NCI-H82 treated with DMSO at 0.1 percent for 48 hours (cell line): ENCODE results near the gene BLNK.
"Not testable (repeated sequence)": the region's sequence is repeated elsewhere in the genome, so short reads cannot be mapped to it uniquely, and the experiment has no call there.

Experiments used
- DNase-seq: peaks from one replicate; lab custom pipeline; 2025; ENCODE audit not compliant: unreplicated experiment; lab: John Stamatoyannopoulos, UW

Gene BLNK

DNA sequence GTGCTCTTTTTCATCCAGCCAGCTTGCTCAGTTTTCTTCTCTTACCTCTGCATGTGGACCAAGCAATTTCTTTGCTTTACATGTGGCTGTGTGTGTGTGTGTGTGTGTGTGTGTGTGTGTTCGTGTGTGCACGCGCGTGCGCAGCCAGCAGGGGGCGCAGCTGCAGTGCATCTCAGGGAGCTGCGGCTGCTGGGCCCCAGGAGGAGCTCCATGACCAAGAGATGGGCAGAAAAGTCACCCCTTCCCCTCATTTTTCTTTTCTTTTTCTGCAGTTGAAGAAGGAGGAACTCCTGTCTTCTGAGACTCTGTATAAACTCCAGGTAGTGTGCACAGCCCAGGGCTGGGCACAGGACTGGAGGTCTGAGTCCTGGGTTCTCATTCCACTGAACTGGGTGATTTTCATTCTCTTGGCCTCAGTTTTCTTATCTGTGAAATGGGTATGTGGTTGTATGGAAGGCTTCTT is 41.8 kb downstream of the BLNK start:
- DNase-seq, result no peak

DNA sequence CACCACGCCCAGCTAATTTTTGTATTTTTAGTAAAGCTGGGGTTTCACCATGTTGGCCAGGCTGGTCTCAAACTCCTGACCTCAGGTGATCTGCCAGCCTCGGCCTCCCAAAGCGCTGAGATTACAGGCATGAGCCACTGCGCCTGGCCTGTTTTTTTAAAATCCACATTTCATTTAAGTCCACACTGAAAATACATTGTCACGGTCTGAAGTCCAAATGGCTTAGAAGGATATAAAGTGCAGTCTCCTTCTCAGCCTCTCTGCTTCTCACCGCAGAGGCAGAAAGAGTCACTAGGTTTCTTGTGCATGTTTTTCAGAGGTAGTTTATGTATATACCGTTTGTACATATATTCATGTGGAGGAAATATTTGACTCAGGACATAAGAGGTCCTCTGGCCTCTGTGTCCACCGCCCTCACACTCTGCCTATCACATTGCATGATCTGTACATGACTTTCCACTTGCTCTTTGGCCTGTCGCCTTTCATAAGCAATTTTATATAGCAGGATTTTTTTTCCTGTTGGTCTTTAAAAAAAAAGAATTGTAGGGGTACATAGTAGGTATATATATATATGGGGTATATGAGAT is 42.9 kb downstream of the BLNK start:
- DNase-seq, result no peak

DNA sequence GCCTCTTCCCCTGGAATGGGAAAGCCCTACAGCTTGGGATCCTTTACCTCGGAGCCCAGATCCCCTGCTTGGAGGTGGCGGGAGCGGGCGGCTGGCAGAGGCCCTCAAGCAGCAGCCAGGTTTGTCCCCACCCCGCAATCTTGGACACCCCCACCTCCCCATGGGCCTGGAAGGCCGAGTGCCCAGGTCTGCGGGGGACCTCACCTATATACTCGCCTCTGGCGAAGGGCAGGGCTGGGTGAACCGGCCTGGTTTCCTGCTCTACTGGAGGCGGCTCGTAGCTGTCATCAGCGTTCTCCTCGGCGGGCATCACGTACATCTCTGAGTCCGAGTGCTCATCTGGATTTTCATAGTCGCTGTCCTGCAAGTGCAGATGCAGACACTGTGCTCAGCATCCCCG is 44.2 kb downstream of the BLNK start:
- no peak for DNase-seq

DNA sequence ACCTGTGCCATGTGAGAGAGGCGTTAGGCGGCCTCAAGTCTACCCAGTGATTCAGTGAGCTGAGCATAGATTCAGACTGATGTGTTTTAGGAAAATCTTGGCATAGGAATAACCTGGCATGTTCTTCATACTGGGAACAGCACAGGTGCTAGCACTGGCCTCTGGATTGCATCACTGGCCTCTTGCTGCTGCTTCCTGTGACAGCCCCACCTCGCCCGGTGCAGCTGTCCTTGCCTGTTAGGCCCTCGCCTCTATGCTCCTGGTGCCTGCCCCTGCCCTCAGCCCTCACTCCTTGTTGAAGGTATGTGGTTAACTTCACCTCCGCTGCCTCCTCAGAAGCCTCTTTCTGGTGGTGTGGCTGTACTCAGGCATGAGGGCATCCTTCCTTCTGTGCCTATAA is 46.2 kb downstream of the BLNK start:
- DNase-seq, result no peak

DNA sequence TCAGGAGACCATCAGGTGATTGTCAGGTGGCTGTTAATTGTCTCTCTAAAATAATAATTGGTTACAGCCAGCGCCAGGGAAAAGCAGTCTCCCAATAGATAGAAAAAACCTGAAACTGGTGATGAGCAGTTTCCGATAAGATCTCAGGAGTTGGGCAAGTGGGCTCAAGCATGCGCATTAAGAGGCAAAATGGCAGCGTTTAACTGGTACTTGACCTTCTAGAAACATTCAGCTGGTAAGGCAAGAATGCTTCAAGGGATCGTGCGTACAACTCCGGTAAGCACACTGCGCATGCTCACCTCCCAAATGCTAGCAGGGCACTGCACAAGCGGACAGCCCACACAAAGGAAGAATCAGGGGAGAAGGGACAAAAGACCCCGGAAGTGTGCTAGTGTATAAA is 48.5 kb downstream of the BLNK start:
- DNase-seq, result no peak

DNA sequence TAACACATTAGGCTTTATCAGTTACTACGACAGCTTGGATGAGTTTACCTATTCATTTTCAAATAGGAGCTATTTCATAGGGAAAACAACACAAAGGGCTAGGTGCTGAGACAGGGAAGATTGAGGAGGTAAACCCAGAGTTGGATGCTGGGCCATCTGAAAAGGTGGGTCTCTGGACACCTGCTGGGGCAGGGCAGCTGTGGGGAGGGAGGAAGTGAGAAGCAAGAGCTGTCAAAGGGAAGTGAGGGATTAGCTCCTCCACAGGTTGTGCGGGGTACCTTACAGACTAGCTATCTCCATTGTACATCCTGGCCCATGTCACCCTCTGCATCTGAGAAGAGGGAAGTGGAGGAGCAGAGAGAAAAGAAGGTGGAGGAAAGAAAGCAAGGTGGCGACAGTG is 48.9 kb downstream of the BLNK start:
- DNase-seq, result no peak

DNA sequence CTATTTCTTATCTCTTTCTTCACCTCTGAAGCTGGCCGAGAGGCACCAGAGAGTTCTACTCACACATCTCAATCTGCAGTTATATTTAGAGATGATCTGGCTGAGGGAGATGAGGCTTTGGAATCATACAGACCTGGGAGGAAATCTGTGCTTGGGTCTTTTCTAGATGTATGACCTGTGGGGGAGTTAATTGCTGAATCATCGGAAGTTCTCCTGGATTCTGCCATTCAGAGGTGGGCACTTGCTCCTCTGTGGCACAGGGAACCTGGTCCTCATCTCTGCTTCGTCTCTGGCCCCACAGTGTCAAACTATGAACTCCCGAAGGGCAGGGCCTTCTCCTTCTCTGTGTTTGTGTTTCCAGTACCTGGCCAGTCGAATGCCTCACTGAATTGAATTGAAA is 52.5 kb downstream of the BLNK start:
- DNase-seq, result no peak

DNA sequence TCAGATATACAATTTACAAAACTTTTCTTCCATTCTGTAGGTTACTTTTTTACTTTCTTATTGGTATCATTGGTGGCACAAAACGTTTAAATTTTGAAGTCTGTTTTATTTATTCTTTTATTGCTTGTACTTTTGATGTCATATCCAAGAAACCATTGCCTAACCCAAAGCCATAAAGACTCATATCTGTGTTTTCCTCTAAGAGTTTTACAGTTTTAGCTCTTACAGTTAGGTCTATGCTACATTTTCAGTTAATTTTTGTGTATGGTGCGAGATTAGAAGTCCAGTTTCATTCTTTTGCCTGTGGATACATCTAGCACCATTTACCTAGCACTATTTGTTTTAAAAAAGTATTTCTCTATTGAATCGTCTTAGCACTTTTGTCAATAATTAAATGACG is 53.7 kb downstream of the BLNK start:
- no peak for DNase-seq

DNA sequence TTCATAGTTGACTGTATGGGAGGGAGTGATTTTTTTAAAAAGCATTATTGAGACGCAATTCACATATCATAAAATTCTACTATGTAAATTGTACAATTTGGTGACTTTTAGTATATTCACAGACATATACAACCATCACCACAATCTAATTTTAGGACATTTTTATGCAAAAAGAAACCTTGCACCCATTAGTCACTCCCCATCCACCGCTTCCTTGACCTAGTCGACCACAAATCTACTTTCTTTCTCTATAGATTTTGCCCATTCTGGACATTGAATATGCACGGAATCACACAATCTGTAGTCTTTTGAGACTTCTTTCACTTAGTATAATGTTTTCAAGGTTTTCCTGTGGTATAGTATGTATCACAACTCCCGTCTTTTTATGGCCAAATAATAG is 54.6 kb downstream of the BLNK start:
- DNase-seq, result no peak

DNA sequence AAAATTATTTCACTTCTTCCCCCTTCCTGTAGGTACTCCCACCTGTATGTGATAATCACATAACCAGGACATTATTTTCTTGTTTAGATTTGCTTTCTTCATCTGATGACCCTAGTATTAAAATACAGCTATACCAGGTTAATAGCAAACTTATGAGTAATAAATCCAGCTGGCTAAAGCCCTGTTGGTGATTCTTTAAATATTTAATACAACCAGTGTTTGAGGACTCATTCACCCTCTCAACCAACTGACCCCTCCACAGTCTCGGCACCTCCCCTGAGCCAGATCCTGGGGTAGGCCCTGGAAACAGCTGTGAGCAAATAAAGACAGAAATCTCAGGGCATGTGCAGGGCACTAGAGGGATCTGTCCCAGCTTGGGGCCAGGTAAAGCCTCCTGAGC is 58.5 kb downstream of the BLNK start:
- no peak for DNase-seq

DNA sequence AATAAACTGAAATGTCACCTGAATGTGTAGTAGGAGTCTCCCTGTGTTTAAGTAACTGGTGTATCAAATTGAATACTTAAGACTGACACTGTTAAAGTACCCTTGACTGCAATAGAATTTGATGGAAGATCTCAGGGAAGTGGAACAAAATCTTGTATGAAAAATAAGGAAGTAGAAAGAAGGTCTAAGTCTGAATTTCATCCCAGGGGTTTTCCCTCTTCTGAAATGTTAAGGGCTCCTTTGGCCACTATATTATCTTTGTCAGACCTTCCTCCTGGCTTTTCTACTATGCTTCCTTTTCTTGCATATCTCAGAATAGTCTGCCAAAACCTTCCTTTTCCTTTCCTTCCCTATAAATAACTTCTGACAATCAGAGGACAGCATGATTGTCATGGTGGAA is 59.6 kb downstream of the BLNK start:
- no peak for DNase-seq

DNA sequence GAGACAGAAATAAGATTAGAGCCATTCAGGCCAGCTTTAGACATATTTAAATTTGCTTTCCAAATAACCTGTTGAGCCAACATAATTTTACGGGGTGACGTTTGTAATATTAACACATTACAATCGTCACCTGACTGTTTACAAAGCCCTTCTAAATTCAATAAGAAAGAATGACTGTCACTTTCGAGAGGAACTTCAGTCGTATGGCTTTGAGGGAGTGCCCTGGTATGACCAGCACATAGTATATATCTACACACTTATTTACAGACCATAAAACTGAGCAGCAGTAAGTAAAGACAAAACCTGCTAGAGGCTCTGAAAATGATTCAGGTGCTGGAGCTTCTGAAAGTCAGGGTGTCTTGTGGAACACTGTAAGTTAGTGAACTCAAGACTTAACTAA is 62.4 kb downstream of the BLNK start:
- no peak for DNase-seq

DNA sequence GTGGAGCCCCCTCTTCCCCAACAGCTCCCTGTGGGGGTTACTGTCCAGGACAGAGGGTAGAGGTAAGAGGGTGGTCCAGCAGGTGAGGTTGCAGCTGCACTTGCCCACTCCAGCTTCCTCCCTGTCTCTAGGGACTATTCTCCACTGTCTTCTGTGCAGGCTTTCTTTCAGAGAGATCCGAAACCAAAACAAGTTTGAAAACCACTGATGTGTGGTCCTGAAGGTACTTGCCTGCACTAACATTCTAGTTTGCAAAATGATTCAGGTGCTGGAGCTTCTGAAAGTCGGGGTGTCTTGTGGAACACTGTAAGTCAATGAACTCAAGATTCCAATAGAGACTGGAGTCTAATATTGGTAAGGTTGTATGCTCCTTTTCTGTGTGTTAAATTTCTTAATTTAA is 63.1 kb downstream of the BLNK start:
- DNase-seq, result no peak

DNA sequence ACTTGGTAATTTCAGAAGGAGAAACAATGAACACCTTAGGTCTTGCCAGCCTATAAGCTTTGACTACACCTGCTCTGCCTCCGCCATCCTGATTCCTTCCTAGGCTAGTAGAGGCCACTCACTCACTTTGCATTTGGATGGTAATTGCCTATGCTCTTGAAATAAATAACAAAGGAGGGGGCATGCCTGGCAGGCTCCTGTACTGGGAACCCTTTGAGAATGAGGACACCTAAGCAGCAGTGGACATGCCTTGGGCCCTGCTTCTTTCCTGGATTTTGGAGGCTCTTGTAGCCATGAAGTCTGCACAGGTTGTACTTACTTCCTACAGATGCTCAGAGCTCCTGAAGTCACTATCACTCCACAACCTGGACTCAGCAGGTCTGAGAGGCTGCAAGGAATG is 65.8 kb downstream of the BLNK start:
- no peak for DNase-seq

DNA sequence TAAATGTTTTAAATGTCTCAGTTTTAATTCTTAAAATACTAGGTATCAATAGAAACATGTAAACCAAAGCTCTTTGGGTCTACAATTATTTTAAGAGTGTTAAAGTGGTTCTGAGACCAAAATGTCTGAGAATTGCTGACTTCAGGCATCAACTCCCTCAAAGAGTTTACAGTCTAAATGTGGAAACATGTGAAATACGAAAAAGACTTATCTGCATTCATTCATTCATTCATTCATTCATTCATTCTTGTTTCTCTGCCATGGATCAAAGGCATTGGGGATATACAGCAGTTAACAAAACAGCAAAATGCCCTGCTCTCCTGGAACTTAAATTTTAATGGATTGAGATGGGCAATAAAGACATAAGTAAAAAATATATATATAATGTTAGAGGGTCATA is 69.8 kb downstream of the BLNK start:
- no peak for DNase-seq

DNA sequence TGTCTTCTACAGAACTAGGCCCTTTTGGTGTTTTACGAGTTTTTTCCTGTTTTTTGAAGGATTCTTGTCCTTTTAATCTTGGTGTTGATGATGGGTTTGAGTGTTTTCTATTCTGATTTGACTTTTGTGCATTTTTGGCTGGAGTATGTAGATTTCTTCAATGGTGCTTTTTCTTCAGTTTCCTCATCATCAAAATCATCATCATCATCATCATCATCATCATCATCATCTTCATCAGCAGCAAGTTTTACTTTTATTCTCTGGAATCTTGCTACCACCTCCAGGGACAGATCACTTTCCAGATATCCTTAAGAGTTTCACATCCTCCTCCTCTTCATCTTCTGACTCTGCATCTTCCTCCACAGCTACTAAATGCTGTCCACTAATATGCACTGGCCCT is 81.9 kb downstream of the BLNK start:
- DNase-seq, result not testable (repeated sequence)

DNA sequence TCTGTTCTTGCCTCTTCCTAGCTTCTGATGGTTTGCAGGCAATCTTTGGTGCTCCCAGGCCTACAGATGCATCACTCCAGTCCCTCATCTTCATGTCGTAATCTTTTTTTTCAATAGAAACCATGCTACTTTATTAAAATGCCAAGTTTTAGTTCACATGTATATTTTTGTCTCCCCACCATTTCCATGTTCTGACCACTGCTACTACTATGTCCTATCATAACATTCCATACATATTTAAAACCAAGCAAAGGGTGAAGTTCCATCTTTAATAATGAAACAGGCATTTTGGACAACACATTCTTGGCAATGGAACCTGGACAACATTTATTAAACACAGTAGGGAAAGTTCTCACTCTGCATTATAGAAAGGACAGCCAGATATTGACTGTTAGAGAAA is 82.5 kb downstream of the BLNK start:
- no peak for DNase-seq

DNA sequence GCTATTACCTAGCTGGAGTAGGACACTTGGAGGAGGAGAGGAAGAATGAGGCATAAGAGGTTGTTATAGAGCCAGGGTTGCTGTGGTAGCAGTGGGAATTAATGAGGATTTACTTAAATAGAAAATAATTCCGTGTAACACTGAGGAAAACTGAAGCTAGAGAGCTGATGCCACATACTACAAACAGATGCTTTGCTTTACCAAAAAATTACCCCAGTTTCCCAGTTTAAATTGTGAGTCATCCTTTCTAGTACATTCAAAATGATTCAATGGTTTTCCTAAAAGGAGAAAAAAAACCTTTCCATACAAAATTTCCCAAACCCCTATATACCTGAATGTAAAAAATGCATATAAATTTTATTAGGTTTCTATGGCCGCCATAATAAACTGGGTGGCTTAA is 82.9 kb downstream of the BLNK start:
- no peak for DNase-seq

DNA sequence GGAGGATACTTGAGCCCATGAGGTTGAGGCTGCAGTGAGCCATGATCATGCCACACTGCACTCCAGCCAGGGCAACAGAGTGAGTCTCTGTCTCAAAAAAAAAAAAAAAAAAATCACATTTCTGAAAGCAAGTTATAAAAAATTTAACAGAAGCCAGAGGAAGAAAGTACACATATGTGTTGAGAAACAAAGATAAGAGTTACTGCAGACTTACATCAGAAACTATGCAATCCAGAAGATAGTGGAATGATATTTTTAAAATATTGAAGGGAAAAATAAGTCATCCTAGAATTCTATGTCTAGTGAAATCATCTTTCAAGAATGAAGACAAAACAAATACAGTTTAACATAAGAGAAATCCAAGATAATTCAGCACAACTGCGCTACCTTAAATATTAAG is 94.4 kb downstream of the BLNK start:
- DNase-seq, result no peak

DNA sequence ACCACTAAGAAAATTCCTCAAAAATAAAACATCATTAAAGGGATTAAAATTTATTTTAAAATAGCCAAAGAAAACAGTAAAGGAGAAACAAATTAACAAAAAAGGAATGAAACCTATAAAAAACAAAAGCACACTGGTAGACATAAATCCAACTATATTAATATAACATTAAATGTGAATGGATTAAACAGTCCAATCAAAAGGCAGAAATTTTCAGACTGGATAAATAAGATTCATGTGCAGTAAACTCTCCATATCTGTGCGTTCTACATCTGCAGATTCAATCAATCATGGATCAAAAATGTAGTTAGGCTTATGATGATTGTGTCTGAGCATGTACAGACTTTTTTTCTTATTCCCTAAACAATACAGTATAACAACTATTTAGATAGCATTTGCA is 98.7 kb downstream of the BLNK start:
- no peak for DNase-seq

DNA sequence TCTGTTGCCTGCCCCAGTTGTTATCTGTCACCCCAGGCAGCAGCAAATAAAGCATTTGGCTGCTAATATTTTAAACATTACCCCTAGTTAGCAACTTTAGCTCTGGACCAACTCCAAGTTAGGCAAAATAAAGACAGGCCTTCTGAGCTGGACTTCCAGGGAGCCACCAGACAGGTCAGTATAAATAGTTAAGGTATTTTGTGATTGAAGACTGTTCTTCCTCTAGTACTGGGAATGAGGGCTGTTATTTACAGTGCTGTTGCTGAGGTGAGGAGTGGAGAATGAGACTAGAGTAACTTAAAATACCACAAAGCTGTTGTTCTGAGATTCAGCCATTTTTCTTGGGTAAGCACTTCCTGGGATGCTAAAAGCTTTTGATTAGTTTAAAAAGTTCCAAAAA is 101.1 kb downstream of the BLNK start:
- DNase-seq, result no peak

DNA sequence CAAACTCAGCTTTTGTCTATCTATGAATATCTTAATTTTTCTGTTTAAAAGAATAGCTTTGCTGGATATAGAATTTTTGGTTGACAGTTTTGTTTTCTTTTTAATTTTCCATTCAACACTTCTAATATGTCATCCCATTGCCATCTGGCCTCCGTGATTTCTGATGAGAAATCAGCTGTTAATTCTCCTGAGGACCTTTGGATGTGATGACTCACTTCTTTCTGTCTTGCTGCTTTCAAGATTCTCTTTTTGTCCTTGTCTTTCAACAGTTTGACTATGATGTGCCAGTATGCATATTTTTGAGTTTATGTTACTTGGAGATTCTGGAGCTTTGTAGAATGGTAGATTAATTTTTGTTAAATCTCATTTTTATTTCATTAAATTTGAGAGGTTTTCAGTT is 102.8 kb downstream of the BLNK start:
- DNase-seq, result no peak

DNA sequence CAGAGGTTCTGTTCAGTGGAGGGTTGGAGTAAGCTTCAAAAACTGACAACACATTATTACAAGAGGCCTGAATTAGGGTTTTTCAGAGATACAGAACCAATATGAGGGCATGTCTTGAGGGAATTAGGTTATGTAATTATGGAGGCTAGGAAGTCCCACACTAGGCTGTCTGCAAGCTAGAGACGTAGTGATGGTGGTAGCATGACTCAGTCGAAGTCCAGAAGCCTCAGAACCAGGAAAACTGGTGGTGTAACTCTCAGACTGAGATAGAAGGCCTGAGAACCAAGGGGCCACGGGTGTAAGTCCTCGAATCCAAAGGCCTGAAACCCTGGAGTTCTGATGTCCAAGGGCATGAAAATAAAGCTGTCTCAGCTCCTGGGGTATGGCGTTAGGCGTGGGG is 105.6 kb downstream of the BLNK start:
- DNase-seq, result no peak

DNA sequence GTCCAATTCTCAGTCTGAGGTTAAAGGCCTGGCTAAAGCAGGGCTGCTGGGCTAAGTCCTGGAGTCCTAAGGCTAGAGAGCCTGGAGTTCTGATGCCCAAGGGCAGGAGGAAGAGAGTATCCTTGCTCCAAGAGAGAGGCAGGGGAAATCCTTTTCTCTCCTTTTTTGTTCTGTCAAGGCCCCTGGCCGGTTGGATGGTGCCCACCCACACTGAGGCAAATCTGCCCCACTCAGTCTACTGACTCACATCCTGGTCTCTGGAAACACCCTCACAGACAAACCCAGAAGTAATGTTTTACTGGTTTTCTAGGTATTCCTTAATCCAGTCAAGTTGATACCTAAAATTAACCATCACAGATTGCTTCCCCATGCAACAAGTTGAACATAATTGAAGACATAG is 118.3 kb downstream of the BLNK start:
- no peak for DNase-seq
